ENCODE measurements around the gene FBXO10.

DNA sequence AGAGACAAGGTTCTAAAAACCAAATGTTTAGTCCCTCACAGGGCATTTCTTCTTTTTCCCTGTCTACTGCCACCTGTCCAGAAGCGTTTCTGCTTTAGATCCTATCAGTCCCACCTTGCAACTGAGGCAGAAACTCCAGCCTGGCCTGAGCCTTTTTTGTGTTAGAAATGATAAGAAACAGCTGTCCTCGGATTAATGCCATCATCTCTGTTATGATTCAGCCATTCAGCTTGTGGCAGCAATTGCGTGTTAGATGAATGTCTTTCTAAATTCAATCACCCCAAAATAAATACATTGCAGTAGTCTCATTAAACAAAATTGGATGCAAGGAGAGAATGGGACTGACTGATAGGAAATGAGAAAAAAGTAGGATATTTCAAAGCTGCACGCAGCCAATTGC, 46.3 kb upstream of the FBXO10 start:
- no peak for TF ChIP-seq POLR2A (IDR thresholded peaks at IDR 0.05)
- TF ChIP-seq, protein P1, sequence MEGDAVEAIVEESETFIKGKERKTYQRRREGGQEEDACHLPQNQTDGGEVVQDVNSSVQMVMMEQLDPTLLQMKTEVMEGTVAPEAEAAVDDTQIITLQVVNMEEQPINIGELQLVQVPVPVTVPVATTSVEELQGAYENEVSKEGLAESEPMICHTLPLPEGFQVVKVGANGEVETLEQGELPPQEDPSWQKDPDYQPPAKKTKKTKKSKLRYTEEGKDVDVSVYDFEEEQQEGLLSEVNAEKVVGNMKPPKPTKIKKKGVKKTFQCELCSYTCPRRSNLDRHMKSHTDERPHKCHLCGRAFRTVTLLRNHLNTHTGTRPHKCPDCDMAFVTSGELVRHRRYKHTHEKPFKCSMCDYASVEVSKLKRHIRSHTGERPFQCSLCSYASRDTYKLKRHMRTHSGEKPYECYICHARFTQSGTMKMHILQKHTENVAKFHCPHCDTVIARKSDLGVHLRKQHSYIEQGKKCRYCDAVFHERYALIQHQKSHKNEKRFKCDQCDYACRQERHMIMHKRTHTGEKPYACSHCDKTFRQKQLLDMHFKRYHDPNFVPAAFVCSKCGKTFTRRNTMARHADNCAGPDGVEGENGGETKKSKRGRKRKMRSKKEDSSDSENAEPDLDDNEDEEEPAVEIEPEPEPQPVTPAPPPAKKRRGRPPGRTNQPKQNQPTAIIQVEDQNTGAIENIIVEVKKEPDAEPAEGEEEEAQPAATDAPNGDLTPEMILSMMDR (IDR thresholded peaks at IDR 0.05 in 4 of 5, conservative IDR thresholded peaks at IDR 0.05 in 1 of 5), result no peak

All from gastrocnemius medialis (tissue), 4 donors.